ENCODE data around the gene ARFGEF3.
A peak's percentile ranks its signal among the peaks of the same experiment; 100 is the strongest.
"Not testable (repeated sequence)": the region's sequence is repeated elsewhere in the genome, so short reads cannot be mapped to it uniquely, and the experiment has no call there.

The ARFGEF3 gene

GRCh38 chr6:138161338-138162110 is at the start of gene ARFGEF3:
Gene ARFGEF3, plus strand, starts transcription at chr6:138161939. Its CDS starts 148 bp downstream, at chr6:138162087.
- Histone ChIP-seq H3K36me3 (ENCODE audit: control insufficient read depth, insufficient read depth, low read length) (no peaks in the 10 kb centered on the region), H3K4me1 (ENCODE audit: control insufficient read depth, insufficient read depth, low read length) (peaks cover 17% of the 10 kb centered on the region), H3K9me3 (ENCODE audit: control insufficient read depth, low read length) (no peaks in the 10 kb centered on the region), H3K9ac (ENCODE audit: low read length) (peak within 1 kb of the TSS; percentile 92), H3K4me3 (ENCODE audit: low read length) (peak within 1 kb of the TSS; percentile 62), H3K27me3 (ENCODE audit: control insufficient read depth, insufficient read depth, low read length) (peaks cover 5% of the 10 kb centered on the region)

GRCh38 chr6:138113588-138114210 is 48.0 kb upstream of the ARFGEF3 start:
- Histone ChIP-seq H3K9ac (ENCODE audit: low read length) (no peak overlapping the region), H3K9me3 (ENCODE audit: control insufficient read depth, low read length) (no peaks in the 10 kb centered on the region), H3K36me3 (ENCODE audit: control insufficient read depth, insufficient read depth, low read length) (no peaks in the 10 kb centered on the region), H3K4me3 (ENCODE audit: low read length) (no peak overlapping the region), H3K4me1 (ENCODE audit: control insufficient read depth, insufficient read depth, low read length) (peaks cover 5% of the 10 kb centered on the region), H3K27me3 (ENCODE audit: control insufficient read depth, insufficient read depth, low read length) (no peaks in the 10 kb centered on the region)

GRCh38 chr6:138115201-138115600 is 46.5 kb upstream of the ARFGEF3 start:
- no peak overlapping the region for H3K9ac ChIP-seq (ENCODE audit: low read length)
- H3K4me1 ChIP-seq (ENCODE audit: control insufficient read depth, insufficient read depth, low read length), result peaks cover 5% of the 10 kb centered on the region
- no peaks in the 10 kb centered on the region for H3K9me3 ChIP-seq (ENCODE audit: control insufficient read depth, low read length)
- H3K27me3 ChIP-seq (ENCODE audit: control insufficient read depth, insufficient read depth, low read length), result no peaks in the 10 kb centered on the region
- no peaks in the 10 kb centered on the region for H3K36me3 ChIP-seq (ENCODE audit: control insufficient read depth, insufficient read depth, low read length)
- H3K4me3 ChIP-seq (ENCODE audit: low read length), result no peak overlapping the region

- H3K36me3 ChIP-seq (ENCODE audit: control insufficient read depth, insufficient read depth, low read length), result no peaks in the 10 kb centered on the region
- H3K27me3 ChIP-seq (ENCODE audit: control insufficient read depth, insufficient read depth, low read length), result no peaks in the 10 kb centered on the region
- no peak overlapping the region for H3K9ac ChIP-seq (ENCODE audit: low read length)
- no peak overlapping the region for H3K4me3 ChIP-seq (ENCODE audit: low read length)
- peaks cover 5% of the 10 kb centered on the region for H3K4me1 ChIP-seq (ENCODE audit: control insufficient read depth, insufficient read depth, low read length)
- no peaks in the 10 kb centered on the region for H3K9me3 ChIP-seq (ENCODE audit: control insufficient read depth, low read length)
Measured at GRCh38 chr6:138115877-138116660, 45.7 kb upstream of the ARFGEF3 start.

- Histone ChIP-seq H3K4me1 (ENCODE audit: control insufficient read depth, insufficient read depth, low read length) (peaks cover 5% of the 10 kb centered on the region), H3K9ac (ENCODE audit: low read length) (no peak overlapping the region), H3K27me3 (ENCODE audit: control insufficient read depth, insufficient read depth, low read length) (no peaks in the 10 kb centered on the region), H3K36me3 (ENCODE audit: control insufficient read depth, insufficient read depth, low read length) (no peaks in the 10 kb centered on the region), H3K9me3 (ENCODE audit: control insufficient read depth, low read length) (no peaks in the 10 kb centered on the region), H3K4me3 (ENCODE audit: low read length) (no peak overlapping the region)
Measured at GRCh38 chr6:138116661-138116999, 45.1 kb upstream of the ARFGEF3 start.

- Histone ChIP-seq H3K4me1 (ENCODE audit: control insufficient read depth, insufficient read depth, low read length) (peaks cover 5% of the 10 kb centered on the region), H3K27me3 (ENCODE audit: control insufficient read depth, insufficient read depth, low read length) (no peaks in the 10 kb centered on the region), H3K9me3 (ENCODE audit: control insufficient read depth, low read length) (no peaks in the 10 kb centered on the region), H3K36me3 (ENCODE audit: control insufficient read depth, insufficient read depth, low read length) (no peaks in the 10 kb centered on the region), H3K4me3 (ENCODE audit: low read length) (no peak overlapping the region), H3K9ac (ENCODE audit: low read length) (no peak overlapping the region)
Measured at GRCh38 chr6:138117376-138117914, 44.3 kb upstream of the ARFGEF3 start.

- H3K36me3 ChIP-seq (ENCODE audit: control insufficient read depth, insufficient read depth, low read length); H3K9me3 ChIP-seq (ENCODE audit: control insufficient read depth, low read length): not testable (repeated sequence)
Measured at GRCh38 chr6:138119229-138119628, 42.5 kb upstream of the ARFGEF3 start.

GRCh38 chr6:138119976-138120375 is 41.8 kb upstream of the ARFGEF3 start:
- Histone ChIP-seq H3K4me1 (ENCODE audit: control insufficient read depth, insufficient read depth, low read length) (peaks cover 5% of the 10 kb centered on the region), H3K9me3 (ENCODE audit: control insufficient read depth, low read length) (no peaks in the 10 kb centered on the region), H3K4me3 (ENCODE audit: low read length) (no peak overlapping the region), H3K9ac (ENCODE audit: low read length) (no peak overlapping the region), H3K27me3 (ENCODE audit: control insufficient read depth, insufficient read depth, low read length) (no peaks in the 10 kb centered on the region), H3K36me3 (ENCODE audit: control insufficient read depth, insufficient read depth, low read length) (no peaks in the 10 kb centered on the region)

More at GRCh38 chr6:138119229-138119628, 42.5 kb upstream of the ARFGEF3 start:
- not testable (repeated sequence) for H3K4me3 ChIP-seq (ENCODE audit: low read length); H3K4me1 ChIP-seq (ENCODE audit: control insufficient read depth, insufficient read depth, low read length); H3K9ac ChIP-seq (ENCODE audit: low read length); H3K27me3 ChIP-seq (ENCODE audit: control insufficient read depth, insufficient read depth, low read length)

GRCh38 chr6:138124096-138124495 is 37.6 kb upstream of the ARFGEF3 start:
- Histone ChIP-seq H3K27me3 (ENCODE audit: control insufficient read depth, insufficient read depth, low read length) (no peaks in the 10 kb centered on the region), H3K9me3 (ENCODE audit: control insufficient read depth, low read length) (no peaks in the 10 kb centered on the region), H3K4me1 (ENCODE audit: control insufficient read depth, insufficient read depth, low read length) (no peaks in the 10 kb centered on the region), H3K9ac (ENCODE audit: low read length) (no peak overlapping the region), H3K4me3 (ENCODE audit: low read length) (no peak overlapping the region), H3K36me3 (ENCODE audit: control insufficient read depth, insufficient read depth, low read length) (no peaks in the 10 kb centered on the region)

- Histone ChIP-seq H3K9ac (ENCODE audit: low read length) (no peak overlapping the region), H3K4me3 (ENCODE audit: low read length) (no peak overlapping the region), H3K27me3 (ENCODE audit: control insufficient read depth, insufficient read depth, low read length) (no peaks in the 10 kb centered on the region), H3K9me3 (ENCODE audit: control insufficient read depth, low read length) (no peaks in the 10 kb centered on the region), H3K36me3 (ENCODE audit: control insufficient read depth, insufficient read depth, low read length) (no peaks in the 10 kb centered on the region), H3K4me1 (ENCODE audit: control insufficient read depth, insufficient read depth, low read length) (no peaks in the 10 kb centered on the region)
Measured at GRCh38 chr6:138128096-138128495, 33.6 kb upstream of the ARFGEF3 start.

- no peak overlapping the region for H3K4me3 ChIP-seq (ENCODE audit: low read length)
- no peaks in the 10 kb centered on the region for H3K36me3 ChIP-seq (ENCODE audit: control insufficient read depth, insufficient read depth, low read length)
- no peaks in the 10 kb centered on the region for H3K4me1 ChIP-seq (ENCODE audit: control insufficient read depth, insufficient read depth, low read length)
- no peaks in the 10 kb centered on the region for H3K27me3 ChIP-seq (ENCODE audit: control insufficient read depth, insufficient read depth, low read length)
- H3K9ac ChIP-seq (ENCODE audit: low read length), result no peak overlapping the region
- H3K9me3 ChIP-seq (ENCODE audit: control insufficient read depth, low read length), result no peaks in the 10 kb centered on the region
Measured at GRCh38 chr6:138129190-138129589, 32.5 kb upstream of the ARFGEF3 start.

GRCh38 chr6:138142806-138143205 is 18.9 kb upstream of the ARFGEF3 start:
- H3K36me3 ChIP-seq (ENCODE audit: control insufficient read depth, insufficient read depth, low read length), result no peaks in the 10 kb centered on the region
- no peak overlapping the region for H3K9ac ChIP-seq (ENCODE audit: low read length)
- H3K4me3 ChIP-seq (ENCODE audit: low read length), result no peak overlapping the region
- no peaks in the 10 kb centered on the region for H3K27me3 ChIP-seq (ENCODE audit: control insufficient read depth, insufficient read depth, low read length)
- H3K9me3 ChIP-seq (ENCODE audit: control insufficient read depth, low read length), result no peaks in the 10 kb centered on the region
- no peaks in the 10 kb centered on the region for H3K4me1 ChIP-seq (ENCODE audit: control insufficient read depth, insufficient read depth, low read length)
